Measurements from ENCODE around the gene SNX9.

DNA sequence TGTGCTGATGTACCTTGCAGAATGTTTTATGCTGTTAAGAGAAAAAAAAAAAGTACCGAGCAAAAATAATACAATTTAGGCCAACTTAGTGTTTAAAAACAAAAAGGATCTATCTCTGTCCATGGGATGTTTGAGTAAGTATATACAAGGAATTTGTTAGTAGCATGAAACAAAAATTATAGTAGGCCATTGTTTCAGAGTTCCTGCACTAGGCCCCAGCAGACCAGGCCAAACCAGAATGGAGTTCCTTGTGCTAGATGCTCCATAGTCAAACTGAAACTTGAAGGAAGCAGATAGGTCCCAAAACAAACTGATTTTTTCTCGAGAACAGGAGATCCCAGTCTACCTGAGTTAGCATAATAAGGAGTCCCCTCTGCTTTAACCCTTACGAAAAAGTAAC lies 72.5 kb downstream of the SNX9 start:
- no peak for TF ChIP-seq BHLHE40 (IDR thresholded peaks at IDR 0.05; ENCODE audit: low read depth, low read length)
- TF ChIP-seq, protein P1, sequence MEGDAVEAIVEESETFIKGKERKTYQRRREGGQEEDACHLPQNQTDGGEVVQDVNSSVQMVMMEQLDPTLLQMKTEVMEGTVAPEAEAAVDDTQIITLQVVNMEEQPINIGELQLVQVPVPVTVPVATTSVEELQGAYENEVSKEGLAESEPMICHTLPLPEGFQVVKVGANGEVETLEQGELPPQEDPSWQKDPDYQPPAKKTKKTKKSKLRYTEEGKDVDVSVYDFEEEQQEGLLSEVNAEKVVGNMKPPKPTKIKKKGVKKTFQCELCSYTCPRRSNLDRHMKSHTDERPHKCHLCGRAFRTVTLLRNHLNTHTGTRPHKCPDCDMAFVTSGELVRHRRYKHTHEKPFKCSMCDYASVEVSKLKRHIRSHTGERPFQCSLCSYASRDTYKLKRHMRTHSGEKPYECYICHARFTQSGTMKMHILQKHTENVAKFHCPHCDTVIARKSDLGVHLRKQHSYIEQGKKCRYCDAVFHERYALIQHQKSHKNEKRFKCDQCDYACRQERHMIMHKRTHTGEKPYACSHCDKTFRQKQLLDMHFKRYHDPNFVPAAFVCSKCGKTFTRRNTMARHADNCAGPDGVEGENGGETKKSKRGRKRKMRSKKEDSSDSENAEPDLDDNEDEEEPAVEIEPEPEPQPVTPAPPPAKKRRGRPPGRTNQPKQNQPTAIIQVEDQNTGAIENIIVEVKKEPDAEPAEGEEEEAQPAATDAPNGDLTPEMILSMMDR (IDR thresholded peaks at IDR 0.05): no peak
- no peak for TF ChIP-seq CHD2 (IDR thresholded peaks at IDR 0.05; ENCODE audit: low read length, partially characterized antibody)
- no peak for TF ChIP-seq POLR2A (IDR thresholded peaks at IDR 0.05; ENCODE audit: low read length)
- TF ChIP-seq CEBPB (IDR thresholded peaks at IDR 0.05): no peak
- TF ChIP-seq SREBF2 (IDR thresholded peaks at IDR 0.05): no peak
- no peak for TF ChIP-seq RNF2 (IDR thresholded peaks at IDR 0.05; ENCODE audit: borderline replicate concordance, low read depth)
- no peak for TF ChIP-seq MYC (IDR thresholded peaks at IDR 0.05; ENCODE audit: borderline replicate concordance, low read length)
- TF ChIP-seq, protein P2, sequence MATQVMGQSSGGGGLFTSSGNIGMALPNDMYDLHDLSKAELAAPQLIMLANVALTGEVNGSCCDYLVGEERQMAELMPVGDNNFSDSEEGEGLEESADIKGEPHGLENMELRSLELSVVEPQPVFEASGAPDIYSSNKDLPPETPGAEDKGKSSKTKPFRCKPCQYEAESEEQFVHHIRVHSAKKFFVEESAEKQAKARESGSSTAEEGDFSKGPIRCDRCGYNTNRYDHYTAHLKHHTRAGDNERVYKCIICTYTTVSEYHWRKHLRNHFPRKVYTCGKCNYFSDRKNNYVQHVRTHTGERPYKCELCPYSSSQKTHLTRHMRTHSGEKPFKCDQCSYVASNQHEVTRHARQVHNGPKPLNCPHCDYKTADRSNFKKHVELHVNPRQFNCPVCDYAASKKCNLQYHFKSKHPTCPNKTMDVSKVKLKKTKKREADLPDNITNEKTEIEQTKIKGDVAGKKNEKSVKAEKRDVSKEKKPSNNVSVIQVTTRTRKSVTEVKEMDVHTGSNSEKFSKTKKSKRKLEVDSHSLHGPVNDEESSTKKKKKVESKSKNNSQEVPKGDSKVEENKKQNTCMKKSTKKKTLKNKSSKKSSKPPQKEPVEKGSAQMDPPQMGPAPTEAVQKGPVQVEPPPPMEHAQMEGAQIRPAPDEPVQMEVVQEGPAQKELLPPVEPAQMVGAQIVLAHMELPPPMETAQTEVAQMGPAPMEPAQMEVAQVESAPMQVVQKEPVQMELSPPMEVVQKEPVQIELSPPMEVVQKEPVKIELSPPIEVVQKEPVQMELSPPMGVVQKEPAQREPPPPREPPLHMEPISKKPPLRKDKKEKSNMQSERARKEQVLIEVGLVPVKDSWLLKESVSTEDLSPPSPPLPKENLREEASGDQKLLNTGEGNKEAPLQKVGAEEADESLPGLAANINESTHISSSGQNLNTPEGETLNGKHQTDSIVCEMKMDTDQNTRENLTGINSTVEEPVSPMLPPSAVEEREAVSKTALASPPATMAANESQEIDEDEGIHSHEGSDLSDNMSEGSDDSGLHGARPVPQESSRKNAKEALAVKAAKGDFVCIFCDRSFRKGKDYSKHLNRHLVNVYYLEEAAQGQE (IDR thresholded peaks at IDR 0.05): no peak
- no peak for TF ChIP-seq EP300 (IDR thresholded peaks at IDR 0.05)
- no peak for TF ChIP-seq NFE2L2 (conservative IDR thresholded peaks at IDR 0.05; ENCODE audit: low read length)
- no peak for TF ChIP-seq PHF8 (IDR thresholded peaks at IDR 0.05; ENCODE audit: borderline replicate concordance, low read depth)
- TF ChIP-seq, protein P3, sequence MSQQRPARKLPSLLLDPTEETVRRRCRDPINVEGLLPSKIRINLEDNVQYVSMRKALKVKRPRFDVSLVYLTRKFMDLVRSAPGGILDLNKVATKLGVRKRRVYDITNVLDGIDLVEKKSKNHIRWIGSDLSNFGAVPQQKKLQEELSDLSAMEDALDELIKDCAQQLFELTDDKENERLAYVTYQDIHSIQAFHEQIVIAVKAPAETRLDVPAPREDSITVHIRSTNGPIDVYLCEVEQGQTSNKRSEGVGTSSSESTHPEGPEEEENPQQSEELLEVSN (IDR thresholded peaks at IDR 0.05; ENCODE audit: borderline replicate concordance, low read depth): no peak
- no peak for TF ChIP-seq JUNB (IDR thresholded peaks at IDR 0.05)

Measured in A549 (cell line).